Adrenal gland (tissue), 5 donors: ENCODE data around the gene ME1.

ENCODE experiments used
- CTCF ChIP-seq, 6 experiments: fragments of 450-650 bp in 4 of 6; fragments of 200-600 bp in 2 of 6; sonication (generic) in 1 of 6; IDR thresholded peaks; 1 replicate in 5 of 6; 2 replicates in 1 of 6; pipeline versions ENCODE4 v1.5.1 to v1.8.0; 2016 to 2021; ENCODE audit warnings: antibody characterized with exemption in 6 of 6, mild to moderate bottlenecking in 2 of 6, moderate library complexity in 1 of 6
- POLR2A ChIP-seq, 2 donors: fragments of 450-650 bp; IDR thresholded peaks; one replicate each; pipeline ENCODE4 v1.6.1; 2017; ENCODE audit warnings: antibody characterized with exemption in 2 of 2, mild to moderate bottlenecking in 2 of 2, moderate library complexity in 1 of 2
- donor health status: DM: no; HTN: no; CAD: no.

- TF ChIP-seq POLR2A (IDR thresholded peaks at IDR 0.05) (no peak), CTCF (IDR thresholded peaks at IDR 0.05) (no peak)
Observed at GRCh38 chr6:83433177-83433576, 2.3 kb upstream of the ME1 start.
